Effector memory CD4-positive, alpha-beta T cell (primary cell): ENCODE data around the gene ART3.

Experiments used
- DNase-seq, 3 donors: peaks; one replicate each; pipeline ENCODE4 v3.0.0-alpha.2; 2020
- H3K27ac ChIP-seq: 2 replicates; pipeline ENCODE4 v1.7.0; 2013; ENCODE audit warnings: mild to moderate bottlenecking, low read length, moderate library complexity; ENCODE audit not compliant: insufficient read depth, poor library complexity, severe bottlenecking
- H3K27me3 ChIP-seq: replicated peaks from 2 replicates; pipeline ENCODE4 v1.7.0; 2013; ENCODE audit warnings: mild to moderate bottlenecking, low read length; ENCODE audit not compliant: insufficient read depth, control insufficient read depth, poor library complexity, severe bottlenecking
- H3K36me3 ChIP-seq: 2 replicates; pipeline ENCODE4 v1.7.0; 2013; ENCODE audit warnings: mild to moderate bottlenecking, low read length, moderate library complexity; ENCODE audit not compliant: control insufficient read depth, insufficient read depth
- H3K4me1 ChIP-seq: 2 replicates; pipeline ENCODE4 v1.7.0; 2013; ENCODE audit warnings: low read length, mild to moderate bottlenecking; ENCODE audit not compliant: control insufficient read depth, insufficient read depth, poor library complexity, severe bottlenecking
- H3K4me3 ChIP-seq: 2 replicates; pipeline ENCODE4 v1.7.0; 2013; ENCODE audit warnings: low read length, low read depth, mild to moderate bottlenecking; ENCODE audit not compliant: insufficient read depth, poor library complexity, severe bottlenecking
- H3K9me3 ChIP-seq: 2 replicates; pipeline ENCODE4 v1.7.0; 2013; ENCODE audit warnings: mild to moderate bottlenecking, low read length, moderate library complexity; ENCODE audit not compliant: control insufficient read depth

The ART3 gene

DNA sequence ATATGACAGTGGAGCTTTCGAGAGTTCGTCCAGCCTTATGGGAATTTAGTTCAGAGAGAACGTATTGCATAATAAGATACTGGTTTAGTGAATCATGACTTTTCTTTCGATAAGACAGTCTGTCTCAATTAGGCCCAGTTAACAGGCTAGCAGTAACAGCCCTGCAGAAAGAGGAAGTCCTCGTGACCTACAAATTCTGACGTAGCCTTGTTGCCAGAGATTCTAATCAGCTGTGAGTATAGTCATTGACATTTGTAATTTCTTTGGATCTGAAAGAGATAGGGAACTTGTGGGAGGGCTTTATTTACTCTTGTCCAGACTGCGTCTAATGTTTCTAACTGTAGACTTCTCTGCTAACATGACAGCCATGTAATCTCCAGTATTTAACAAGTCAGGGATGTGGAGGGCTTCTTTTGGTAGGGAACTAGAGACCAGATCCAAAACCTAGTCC, 15.8 kb downstream of the ART3 start:
- DNase-seq, result no peak
- Histone ChIP-seq H3K27me3 (no peaks in the 10 kb centered on the region), H3K27ac (no peak overlapping the region), H3K9me3 (no peaks in the 10 kb centered on the region), H3K4me1 (no peaks in the 10 kb centered on the region), H3K36me3 (no peaks in the 10 kb centered on the region), H3K4me3 (no peak overlapping the region)

GRCh38 chr4:76091052-76091451, 16.5 kb downstream of the ART3 start:
- Histone ChIP-seq H3K36me3 (no peaks in the 10 kb centered on the region), H3K27ac (no peak overlapping the region), H3K4me1 (no peaks in the 10 kb centered on the region), H3K4me3 (no peak overlapping the region), H3K27me3 (no peaks in the 10 kb centered on the region), H3K9me3 (no peaks in the 10 kb centered on the region)
- no peak for DNase-seq

DNA sequence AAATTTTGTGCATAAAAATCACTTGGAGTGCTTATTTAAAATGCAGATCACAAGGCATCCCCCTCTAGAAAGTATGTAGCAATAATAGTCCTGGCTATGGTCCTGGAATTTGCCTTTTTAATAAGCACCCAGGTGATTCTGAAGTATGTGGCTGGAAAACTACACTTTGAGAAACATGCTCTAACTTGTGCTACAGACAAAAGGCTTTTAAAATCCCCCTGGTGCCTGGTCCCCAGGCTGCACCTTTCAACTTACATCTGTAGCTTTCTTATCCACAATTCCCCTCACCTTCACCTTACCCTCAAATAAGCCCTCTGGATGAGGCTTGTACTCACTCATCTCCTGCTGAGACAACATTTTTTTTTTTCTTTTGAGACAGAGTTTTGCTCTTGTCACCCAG, 21.1 kb downstream of the ART3 start:
- Histone ChIP-seq H3K4me3 (no peak overlapping the region), H3K9me3 (no peaks in the 10 kb centered on the region), H3K27ac (no peak overlapping the region), H3K36me3 (no peaks in the 10 kb centered on the region), H3K27me3 (no peaks in the 10 kb centered on the region), H3K4me1 (no peaks in the 10 kb centered on the region)
- DNase-seq, result no peak

DNA sequence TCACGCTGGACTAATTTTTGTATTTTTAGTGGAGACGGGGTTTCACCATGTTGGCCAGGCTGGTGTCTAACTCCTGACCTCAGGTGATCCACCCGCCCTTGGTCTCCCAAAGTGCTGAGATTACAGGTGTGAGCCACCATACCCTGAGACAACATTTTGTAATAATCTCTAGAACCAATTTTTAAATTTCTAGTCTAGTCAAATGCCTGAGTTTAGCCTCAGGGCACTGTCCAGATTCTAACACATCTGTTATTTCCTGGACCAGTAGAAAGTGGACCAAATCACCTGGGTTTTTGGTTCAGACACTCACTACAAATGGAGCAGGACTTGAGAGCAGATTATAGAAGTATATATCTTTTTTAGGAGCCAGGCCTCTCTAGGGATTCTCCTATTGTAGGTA, 21.6 kb downstream of the ART3 start:
- Histone ChIP-seq H3K36me3 (no peaks in the 10 kb centered on the region), H3K9me3 (no peaks in the 10 kb centered on the region), H3K27ac (no peak overlapping the region), H3K4me1 (no peaks in the 10 kb centered on the region), H3K27me3 (no peaks in the 10 kb centered on the region), H3K4me3 (no peak overlapping the region)
- no peak for DNase-seq

DNA sequence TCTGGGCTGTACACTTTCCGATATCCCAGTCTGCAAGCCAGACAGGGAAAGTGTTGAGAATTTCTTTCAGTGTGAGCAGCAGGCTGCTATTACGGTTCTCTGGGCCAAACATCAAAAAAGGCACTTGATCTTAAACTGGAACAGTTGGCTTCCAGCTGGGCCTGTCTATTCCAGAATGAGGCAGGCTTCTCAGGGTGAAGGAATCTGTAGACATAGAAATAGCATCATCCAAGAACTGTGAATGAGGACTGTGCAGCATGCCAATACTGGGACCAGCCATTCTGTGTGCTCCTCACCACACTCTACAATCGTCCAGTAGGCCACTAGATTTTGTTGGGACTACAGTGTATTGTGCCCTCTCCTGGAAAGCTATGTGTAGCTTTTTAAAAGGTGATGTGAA, 31.1 kb downstream of the ART3 start:
- Histone ChIP-seq H3K4me3 (no peak overlapping the region), H3K27me3 (no peaks in the 10 kb centered on the region), H3K4me1 (no peaks in the 10 kb centered on the region), H3K9me3 (no peaks in the 10 kb centered on the region), H3K27ac (no peak overlapping the region), H3K36me3 (no peaks in the 10 kb centered on the region)
- no peak for DNase-seq

DNA sequence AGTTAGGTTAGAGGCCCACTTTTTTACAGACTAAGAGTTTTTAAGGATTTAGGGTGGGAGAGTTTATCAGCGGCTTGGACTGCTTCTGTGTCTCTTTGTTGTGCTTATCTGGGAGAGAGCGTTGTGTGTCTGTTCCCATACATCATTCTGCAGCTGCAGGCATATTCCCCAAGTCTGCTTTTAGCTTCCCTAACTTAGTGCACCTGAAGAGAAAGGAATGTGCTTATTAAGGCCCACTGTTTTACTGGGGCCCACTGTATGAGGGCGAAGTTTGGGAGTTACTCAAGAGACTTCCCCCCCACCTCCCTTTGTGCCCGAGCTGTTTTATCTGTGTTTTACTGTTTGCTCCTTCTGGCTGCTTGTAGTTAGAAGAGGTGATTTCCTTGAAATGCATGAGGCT, 31.9 kb downstream of the ART3 start:
- Histone ChIP-seq H3K27ac (no peak overlapping the region), H3K27me3 (no peaks in the 10 kb centered on the region), H3K9me3 (no peaks in the 10 kb centered on the region), H3K4me1 (no peaks in the 10 kb centered on the region), H3K36me3 (no peaks in the 10 kb centered on the region), H3K4me3 (no peak overlapping the region)
- no peak for DNase-seq

DNA sequence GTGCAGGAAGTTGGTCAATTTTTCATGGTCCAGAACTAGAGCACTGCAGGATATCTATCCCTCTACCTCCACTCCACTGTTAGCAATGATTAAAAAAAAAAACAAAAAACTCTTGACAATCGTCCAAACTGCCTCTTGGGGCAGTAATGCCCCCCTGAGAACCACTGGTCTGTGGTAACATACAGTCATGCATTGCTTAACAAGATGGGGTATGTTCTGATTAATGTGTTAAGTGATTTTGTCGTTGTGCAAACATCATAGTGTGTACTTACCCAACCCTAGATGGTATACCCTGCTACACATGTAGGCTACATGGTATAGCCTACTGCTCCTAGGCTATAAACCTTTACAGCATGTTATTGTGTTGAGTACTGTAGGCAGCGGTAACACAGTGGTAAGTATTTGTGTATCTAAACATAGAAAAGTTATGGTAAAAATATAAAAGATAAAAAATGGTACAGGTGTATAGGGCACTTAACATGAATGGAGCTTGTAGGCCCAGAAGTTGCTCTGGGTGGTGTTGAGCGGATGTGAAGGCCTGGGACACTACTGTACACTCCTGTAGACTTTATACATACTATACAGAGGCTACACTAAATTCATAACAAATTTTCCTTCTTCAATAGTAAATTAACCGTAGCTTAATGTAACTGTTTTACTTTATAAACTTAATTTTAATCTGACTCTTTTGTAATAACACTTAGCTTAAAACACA, 34.1 kb downstream of the ART3 start:
- Histone ChIP-seq H3K9me3 (no peaks in the 10 kb centered on the region), H3K4me3 (no peak overlapping the region), H3K27me3 (no peaks in the 10 kb centered on the region), H3K36me3 (no peaks in the 10 kb centered on the region), H3K27ac (no peak overlapping the region), H3K4me1 (no peaks in the 10 kb centered on the region)
- no peak for DNase-seq

DNA sequence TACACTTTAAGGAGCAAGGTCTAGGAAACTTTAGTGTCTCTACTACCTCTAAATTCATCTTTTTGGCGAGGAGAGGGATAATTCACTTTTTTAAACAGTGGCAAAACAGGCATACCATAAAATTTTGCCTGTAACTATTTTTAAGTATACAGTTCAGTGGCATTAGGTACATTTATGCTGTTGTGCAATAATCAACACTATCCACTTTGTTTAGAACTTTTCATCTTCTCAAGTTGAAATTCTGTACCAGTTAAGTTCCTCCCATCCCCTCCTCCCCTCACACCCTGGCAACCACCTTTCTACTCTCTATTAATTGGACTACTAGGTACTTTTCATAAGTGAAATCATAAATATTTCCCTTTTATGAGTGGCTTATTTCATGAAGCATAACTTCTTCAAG, 42.3 kb downstream of the ART3 start:
- DNase-seq, result no peak
- Histone ChIP-seq H3K27me3 (no peaks in the 10 kb centered on the region), H3K27ac (no peak overlapping the region), H3K36me3 (peaks cover 39% of the 10 kb centered on the region), H3K9me3 (no peaks in the 10 kb centered on the region), H3K4me3 (no peak overlapping the region), H3K4me1 (no peaks in the 10 kb centered on the region)

- DNase-seq, result no peak
- no peak overlapping the region for H3K4me3 ChIP-seq
- H3K4me1 ChIP-seq, result no peaks in the 10 kb centered on the region
- H3K9me3 ChIP-seq, result no peaks in the 10 kb centered on the region
- H3K27ac ChIP-seq, result no peak overlapping the region
- H3K36me3 ChIP-seq, result peaks cover 47% of the 10 kb centered on the region
- H3K27me3 ChIP-seq, result no peaks in the 10 kb centered on the region
Observed at GRCh38 chr4:76117536-76117935, 43.0 kb downstream of the ART3 start.

DNA sequence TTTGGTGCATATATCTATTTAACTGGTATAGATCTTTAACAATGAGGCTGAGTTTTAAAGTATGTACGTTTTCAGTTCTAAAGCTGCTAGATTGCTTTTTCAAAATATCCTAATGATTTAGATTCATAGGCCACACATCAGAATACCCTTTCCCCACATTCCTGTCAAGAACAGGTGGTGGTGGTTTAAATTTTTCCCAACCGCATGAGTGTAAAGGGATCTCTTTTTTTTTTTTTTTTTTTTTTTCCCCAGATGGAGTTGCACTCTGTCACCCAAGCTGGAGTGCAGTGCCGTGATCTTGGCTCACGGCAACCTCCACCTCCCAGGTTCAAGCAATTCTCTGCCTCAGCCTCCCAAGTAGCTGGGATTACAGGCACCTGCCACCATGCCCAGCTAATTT, 45.7 kb downstream of the ART3 start:
- no peak for DNase-seq
- peaks cover 61% of the 10 kb centered on the region for H3K36me3 ChIP-seq
- no peaks in the 10 kb centered on the region for H3K4me1 ChIP-seq
- no peaks in the 10 kb centered on the region for H3K9me3 ChIP-seq
- H3K27ac ChIP-seq, result no peak overlapping the region
- no peaks in the 10 kb centered on the region for H3K27me3 ChIP-seq
- H3K4me3 ChIP-seq, result no peak overlapping the region
